Activated CD8-positive, alpha-beta memory T cell treated with anti-CD3 and anti-CD28 coated beads for 4 hours (primary cell): Measurements from ENCODE around the gene B3GALT2.
"Not testable (repeated sequence)": the region's sequence is repeated elsewhere in the genome, so short reads cannot be mapped to it uniquely, and the experiment has no call there.

Source experiments
- DNase-seq, 2 donors: peaks; one replicate each; pipeline ENCODE4 v3.0.0-alpha.2; 2020; ENCODE audit warnings: low read depth in 2 of 2

The B3GALT2 gene, protein sequence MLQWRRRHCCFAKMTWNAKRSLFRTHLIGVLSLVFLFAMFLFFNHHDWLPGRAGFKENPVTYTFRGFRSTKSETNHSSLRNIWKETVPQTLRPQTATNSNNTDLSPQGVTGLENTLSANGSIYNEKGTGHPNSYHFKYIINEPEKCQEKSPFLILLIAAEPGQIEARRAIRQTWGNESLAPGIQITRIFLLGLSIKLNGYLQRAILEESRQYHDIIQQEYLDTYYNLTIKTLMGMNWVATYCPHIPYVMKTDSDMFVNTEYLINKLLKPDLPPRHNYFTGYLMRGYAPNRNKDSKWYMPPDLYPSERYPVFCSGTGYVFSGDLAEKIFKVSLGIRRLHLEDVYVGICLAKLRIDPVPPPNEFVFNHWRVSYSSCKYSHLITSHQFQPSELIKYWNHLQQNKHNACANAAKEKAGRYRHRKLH

DNA sequence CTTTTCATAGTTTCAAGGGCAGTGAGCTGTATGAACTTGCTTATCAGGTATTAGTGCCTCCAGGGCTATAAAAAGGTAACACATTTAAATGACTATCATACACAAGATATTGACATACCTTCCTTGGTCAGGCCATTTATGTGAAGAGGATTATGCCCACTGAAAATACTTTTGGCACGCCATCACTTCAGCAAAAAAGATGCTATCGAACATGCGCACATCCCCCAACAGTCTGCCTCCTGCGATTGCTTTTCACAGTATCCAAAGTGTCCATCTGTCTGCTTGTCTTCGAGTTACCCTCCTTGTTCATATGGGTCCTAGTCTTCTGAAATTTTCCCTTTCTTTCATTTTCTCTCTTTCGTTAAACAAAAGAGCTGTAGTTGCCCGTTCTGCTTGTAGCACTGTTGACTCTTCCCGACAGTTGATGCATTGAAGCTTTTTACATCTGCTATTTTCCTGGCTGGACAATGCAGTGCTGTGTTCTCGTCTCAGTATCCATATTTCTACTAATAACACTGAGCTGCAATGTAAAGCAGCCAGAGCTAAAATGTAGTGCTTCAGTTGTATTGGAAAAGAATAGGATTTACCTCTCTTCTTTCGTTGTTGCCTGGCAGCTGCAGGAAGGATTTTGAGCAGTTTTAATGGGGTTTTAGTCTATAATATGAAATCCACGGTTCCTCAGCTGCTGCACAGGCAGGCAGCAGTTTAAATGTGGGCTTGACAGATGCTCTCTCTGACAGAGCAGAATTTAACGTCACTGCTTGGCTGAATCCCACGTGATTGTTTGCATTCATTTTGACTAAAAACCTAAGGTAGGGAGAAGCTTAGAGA, at the start of gene B3GALT2:
TSS of gene B3GALT2 (minus strand) at position 713 of the 831 bp plus-strand sequence. CDS start 5,051 bp downstream, outside the sequence.
- DNase-seq: no peak

DNA sequence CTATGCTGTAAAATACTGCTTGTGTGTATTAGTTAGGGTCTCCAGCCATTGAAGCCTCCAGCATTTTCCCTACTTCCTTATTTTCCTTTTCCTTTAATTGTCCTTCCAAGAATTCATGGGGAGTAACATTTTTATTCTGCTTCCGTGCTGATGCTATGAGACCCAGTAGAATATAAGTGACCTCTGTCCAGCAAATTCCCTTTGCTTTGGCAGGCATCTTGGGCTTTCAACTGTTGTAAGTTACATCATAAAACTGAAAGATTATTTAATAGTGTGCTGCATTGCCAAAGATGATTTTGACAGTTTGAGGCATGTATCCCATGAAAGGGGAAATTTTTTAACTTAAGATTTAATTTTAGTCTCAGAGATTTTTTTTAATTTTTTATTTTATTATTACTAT, 48.1 kb upstream of the B3GALT2 start:
- no peak for DNase-seq

GRCh38 chr1:193231146-193231545, 44.7 kb upstream of the B3GALT2 start:
- DNase-seq: not testable (repeated sequence)

DNA sequence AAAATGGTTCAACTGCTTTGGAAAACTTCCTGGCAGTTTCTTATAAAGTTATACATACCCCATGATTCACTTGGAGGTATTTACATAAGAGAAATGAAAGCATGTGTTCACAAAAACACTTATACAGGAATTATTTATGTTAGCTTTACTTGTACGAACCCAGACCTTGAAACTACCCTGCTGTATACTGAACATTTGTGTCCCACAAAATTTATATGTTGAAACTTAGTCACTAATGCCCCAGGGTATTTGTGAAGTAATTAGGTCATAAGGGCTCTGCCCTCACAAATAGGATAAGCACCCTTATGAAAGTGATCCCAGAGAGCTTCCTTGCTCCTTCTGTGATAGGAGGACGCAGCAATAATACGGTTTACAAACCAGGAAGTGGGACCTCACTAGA, 42.7 kb upstream of the B3GALT2 start:
- DNase-seq: no peak

- DNase-seq: no peak
Observed at GRCh38 chr1:193222056-193222615, 35.7 kb upstream of the B3GALT2 start.

DNA sequence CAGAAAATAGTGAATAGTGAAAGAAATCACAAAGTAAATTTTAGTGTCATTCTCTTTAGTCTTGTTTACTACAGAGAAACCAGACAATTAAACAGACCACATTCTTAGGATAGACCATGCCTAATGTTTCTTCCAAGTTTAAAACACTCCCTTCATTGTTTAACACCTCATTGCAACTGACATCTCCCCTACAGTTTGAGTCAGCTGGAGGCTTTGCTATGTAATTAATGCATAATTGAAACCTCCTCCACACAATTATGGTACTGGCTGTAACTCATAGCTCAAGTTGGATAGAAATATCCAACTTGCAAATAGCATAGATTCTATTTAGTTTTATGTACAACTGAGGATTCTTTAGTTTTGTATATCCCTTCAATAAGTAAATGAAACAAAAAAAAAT, 35.2 kb upstream of the B3GALT2 start:
- no peak for DNase-seq

DNA sequence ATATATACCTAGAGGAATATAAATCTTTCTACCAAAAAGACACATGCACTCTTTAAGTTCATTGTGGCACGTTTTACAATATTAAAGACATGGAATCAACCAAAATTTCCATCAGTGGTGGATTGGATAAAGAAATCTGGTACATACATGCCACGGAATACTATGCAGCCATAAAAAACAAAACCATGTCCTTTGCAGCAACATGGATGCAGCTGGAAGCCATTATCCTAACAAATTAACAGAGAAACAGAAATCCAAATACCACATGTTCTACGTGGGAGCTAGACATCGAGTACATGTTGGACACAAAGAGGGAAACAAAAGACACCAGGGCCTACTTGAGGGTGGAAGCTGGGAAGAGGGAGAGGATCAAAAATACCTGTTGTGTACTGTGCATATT, 33.0 kb upstream of the B3GALT2 start:
- no peak for DNase-seq

DNA sequence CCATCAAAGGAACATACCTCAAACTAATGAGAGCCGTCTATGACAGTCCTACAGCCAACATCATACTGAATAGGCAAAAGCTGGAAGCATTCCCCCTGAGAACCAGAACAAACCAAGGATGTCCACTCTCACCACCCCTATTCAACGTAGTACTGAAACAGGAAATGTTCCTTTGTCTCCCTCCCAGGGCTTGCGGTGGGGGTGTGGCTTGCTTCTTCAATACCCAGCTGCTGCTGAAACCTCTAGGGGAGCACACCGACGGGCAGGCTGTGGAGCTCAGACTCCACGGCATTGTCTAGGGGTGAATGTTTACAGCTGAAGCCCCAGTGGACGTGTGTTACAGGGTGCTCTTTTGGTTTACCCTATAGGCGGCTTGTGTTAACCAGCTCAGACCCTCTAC, 30.5 kb upstream of the B3GALT2 start:
- no peak for DNase-seq

GRCh38 chr1:193213998-193214397, 27.6 kb upstream of the B3GALT2 start:
- no peak for DNase-seq

DNA sequence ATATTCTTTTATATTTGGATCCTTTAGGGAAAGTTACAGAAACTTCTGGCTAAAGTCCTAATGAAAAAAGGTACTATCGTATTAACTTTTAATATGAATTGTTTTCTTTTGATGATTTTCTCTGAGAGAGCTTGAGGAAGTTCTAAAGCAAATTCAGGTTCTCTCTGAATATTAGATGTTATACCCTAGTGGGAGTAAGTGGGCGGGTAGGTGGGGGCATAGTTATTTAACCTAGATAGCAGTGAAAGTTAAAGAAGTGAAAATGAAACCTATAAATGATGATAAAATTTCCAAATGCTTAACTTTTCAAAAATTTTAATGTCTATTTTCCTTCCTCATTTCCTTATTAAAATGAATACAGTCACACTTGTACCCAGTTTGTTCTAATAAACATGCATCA, 26.2 kb upstream of the B3GALT2 start:
- no peak for DNase-seq

DNA sequence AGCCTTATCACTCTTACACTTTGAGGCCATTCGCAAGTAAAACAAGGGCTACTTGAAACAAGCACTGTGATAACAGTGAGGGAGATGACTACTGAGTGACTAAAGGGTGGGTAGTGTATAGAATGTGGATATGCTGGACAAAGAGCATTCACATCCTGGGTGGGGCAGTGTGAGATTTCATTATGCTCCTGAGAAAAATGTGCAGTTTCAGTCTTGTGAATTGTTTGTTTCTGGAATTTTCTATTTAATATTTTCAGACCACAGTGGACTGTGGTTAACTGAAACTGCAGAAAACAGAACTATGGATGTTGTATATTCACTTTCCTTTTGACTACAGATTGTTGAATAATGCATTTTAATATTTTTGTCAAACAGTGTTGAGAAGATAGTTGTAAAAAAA, 25.1 kb upstream of the B3GALT2 start:
- no peak for DNase-seq

GRCh38 chr1:193210996-193211395, 24.6 kb upstream of the B3GALT2 start:
- no peak for DNase-seq

DNA sequence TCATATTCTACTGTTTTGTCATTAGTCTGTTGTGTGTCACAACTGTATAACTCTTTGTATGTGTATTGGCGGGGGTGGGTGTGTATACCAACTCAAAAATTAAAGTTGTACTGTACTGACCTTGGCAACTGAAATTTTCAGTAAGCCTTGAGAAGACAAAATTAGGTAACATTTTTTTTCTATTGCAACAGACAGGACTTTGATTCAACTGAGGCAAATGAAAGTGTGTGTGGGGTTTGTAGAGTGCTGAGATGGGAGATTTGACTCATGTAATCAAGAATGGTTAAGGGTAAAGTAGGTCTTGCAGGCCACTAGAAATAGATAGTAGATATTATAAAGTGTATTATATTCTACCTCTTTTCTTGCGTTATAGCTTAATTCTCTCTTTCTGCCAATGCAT, 14.6 kb upstream of the B3GALT2 start:
- no peak for DNase-seq

DNA sequence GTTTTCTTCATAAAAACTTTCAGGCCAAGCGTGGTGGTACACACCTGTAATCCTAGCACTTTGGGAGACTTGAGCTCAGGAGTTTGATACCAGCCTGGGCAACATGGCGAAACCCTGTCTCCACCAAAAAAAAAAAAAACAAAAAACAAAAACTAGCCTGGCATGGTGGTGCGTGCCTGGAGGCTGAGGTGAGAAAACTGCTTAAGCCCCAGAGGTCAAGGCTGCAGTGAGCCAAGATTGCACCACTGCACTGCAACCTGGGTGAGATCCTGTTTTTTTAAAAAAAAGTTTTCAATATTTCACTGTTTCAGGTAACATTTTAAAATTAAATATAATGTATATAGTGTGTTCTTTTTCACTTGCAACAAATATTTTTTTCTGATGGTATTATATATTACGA, 13.5 kb upstream of the B3GALT2 start:
- no peak for DNase-seq

DNA sequence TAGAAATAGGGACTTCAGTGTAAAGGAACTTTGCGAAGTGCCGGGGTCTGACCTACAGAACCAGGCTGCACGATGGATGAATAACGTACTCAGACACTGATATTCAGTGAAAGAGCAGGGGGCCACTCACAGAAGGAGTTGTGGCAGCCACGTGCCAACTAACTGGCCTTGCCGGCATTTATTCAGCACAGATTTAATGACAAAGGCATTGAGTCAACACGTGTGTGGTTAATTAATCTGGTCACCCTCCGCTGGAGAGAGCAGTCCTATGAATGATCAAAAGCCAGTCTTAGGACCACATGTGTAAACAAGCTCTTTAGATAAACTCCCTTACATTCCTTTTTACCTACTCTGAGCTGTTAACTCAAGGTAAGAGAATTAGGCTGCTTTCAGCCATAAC, 6.2 kb upstream of the B3GALT2 start:
- no peak for DNase-seq

DNA sequence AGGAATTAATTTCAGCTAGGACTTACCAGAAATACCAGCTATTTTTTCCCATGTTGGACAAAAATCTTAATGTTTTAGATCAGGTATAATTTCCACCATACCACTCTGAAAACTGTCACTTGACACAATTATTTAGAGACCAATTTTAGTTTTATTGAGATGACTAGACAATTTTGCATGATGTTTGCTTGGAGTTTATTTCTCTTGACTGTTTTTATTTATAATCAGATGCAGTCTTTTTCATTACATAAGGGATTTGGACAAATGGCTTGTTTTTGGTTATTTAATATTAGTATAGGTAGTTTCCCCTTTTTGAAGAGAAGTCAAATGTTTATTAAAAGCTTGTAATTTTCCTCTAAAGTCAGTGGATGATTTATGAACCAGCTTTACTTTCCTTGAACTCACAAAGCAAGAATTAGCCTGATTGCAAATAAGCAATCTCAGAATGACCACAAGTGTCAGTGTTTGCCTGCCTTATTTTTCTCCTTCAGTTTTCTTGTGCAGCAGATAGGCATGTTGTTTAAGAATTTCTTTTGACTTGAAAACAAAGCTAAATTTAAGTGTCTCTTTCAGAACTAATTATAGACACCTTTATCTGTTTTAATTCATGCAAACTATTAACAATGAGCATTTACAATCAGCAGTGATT, 3.8 kb upstream of the B3GALT2 start:
- no peak for DNase-seq

DNA sequence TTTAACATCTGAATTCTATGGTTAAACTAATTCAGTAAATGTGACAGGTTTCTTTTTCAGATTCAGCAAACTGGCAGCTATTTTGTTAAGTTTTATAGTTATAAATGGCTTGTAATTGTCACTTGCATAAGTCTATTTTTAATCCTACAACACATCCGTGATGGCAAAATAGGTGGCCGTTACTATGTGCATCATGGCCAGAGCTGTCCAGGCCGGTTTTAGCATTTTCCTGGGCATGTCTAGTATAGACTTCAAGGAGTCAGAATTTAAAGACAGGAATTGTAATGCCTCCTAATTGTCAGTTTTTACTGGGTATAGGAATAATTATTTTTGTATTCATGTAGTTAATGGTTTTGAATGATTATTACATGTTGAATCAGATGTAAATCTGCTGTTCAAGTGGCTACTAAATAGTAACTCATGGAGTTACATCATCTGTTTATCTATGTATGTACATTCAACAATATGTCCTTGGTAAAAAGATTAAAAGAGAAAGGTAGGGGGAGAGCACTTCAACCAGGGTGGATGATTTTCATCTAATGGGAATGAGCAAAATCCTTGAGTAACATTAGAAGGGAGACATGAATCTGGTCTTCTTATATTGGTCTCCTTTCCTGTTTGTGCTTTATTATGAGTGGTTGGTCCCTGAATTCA, 3.2 kb upstream of the B3GALT2 start:
- no peak for DNase-seq

- DNase-seq: not testable (repeated sequence)
Observed at GRCh38 chr1:193188915-193189314, 2.5 kb upstream of the B3GALT2 start.

GRCh38 chr1:193187114-193187513, 701 bp upstream of the B3GALT2 start:
- DNase-seq: no peak

GRCh38 chr1:193185211-193185610, 1.2 kb downstream of the B3GALT2 start:
- DNase-seq: no peak

GRCh38 chr1:193184776-193185175, 1.6 kb downstream of the B3GALT2 start:
- no peak for DNase-seq
